ENCODE data around the gene ITPKC. TPM values are rescaled to one million over a fixed set of nuclear protein-coding genes. Genes with fewer than 3 reads are reported as not detected.

Gene ITPKC
- total and polyA plus RNA-seq, 8 donors: 10.2 to 25.6 (median 13.7) TPM

GRCh38 chr19:40776364-40776763, 59.5 kb downstream of the ITPKC start:
- Histone ChIP-seq H3K36me3 (no peaks in the 10 kb centered on the region), H3K4me3 (no peak overlapping the region), H3K4me1 (peaks cover 7 to 22% of the 10 kb centered on the region in 2 donors), H3K9me3 (no peaks in the 10 kb centered on the region), H3K27me3 (no peaks in the 10 kb centered on the region), H3K27ac (peak overlapping the region in 1 of 2 donors; percentile 98)
- intact Hi-C loops (cut with DNase I): no loop called here
- DNase-seq: no peak
- ATAC-seq: no peak
- TF ChIP-seq CTCF (IDR thresholded peaks at IDR 0.05): no peak

- H3K9me3 ChIP-seq: no peaks in the 10 kb centered on the region
- no peaks in the 10 kb centered on the region for H3K27me3 ChIP-seq
Measured at GRCh38 chr19:40776932-40777644, 60.2 kb downstream of the ITPKC start.

GRCh38 chr19:40777645-40777936, 60.7 kb downstream of the ITPKC start:
- intact Hi-C loops (cut with DNase I): no loop called here
- no peak for ATAC-seq
- TF ChIP-seq CTCF (IDR thresholded peaks at IDR 0.05): no peak
- Histone ChIP-seq H3K36me3 (peaks cover 0 to 7% of the 10 kb centered on the region in 2 donors), H3K4me3 (peak overlapping the region; percentile 59 to 74), H3K9me3 (no peaks in the 10 kb centered on the region), H3K4me1 (peaks cover 7 to 22% of the 10 kb centered on the region in 2 donors), H3K27me3 (no peaks in the 10 kb centered on the region), H3K27ac (peak overlapping the region; percentile 96 to 98)
- DNase-seq: no peak

More at GRCh38 chr19:40776932-40777644, 60.2 kb downstream of the ITPKC start:
- ATAC-seq: peak; percentile 81
- peaks cover 7 to 22% of the 10 kb centered on the region in 2 donors for H3K4me1 ChIP-seq
- H3K4me3 ChIP-seq: peak overlapping the region; percentile 59 to 74
- peak in 1 of 2 donors; percentile 29 for TF ChIP-seq CTCF (IDR thresholded peaks at IDR 0.05)
- intact Hi-C loops (cut with DNase I): no loop called here
- DNase-seq: peak in 3 of 4 donors; percentile 89 to 95 (median 92)
- H3K36me3 ChIP-seq: peaks cover 0 to 2% of the 10 kb centered on the region in 2 donors
- H3K27ac ChIP-seq: peak overlapping the region; percentile 96 to 98

GRCh38 chr19:40777937-40778705, 61.2 kb downstream of the ITPKC start, which contains the start of gene RAB4B:
TSS of gene RAB4B (plus strand) at chr19:40778247. CDS start at chr19:40778376, 129 bp downstream.
- intact Hi-C loops (cut with DNase I): no loop called here
- Histone ChIP-seq H3K36me3 (peaks cover 0 to 9% of the 10 kb centered on the region in 2 donors), H3K27me3 (no peaks in the 10 kb centered on the region), H3K9me3 (no peaks in the 10 kb centered on the region), H3K4me1 (peaks cover 7 to 22% of the 10 kb centered on the region in 2 donors), H3K4me3 (peak within 1 kb of the TSS; percentile 59 to 74), H3K27ac (peak within 1 kb of the TSS; percentile 96 to 98)
- ATAC-seq (peak; percentile 93), DNase-seq (peak; percentile 99 to 100 (median 100))
- TF ChIP-seq CTCF (IDR thresholded peaks at IDR 0.05): no peak

- Histone ChIP-seq H3K27ac (peak overlapping the region; percentile 96 to 98), H3K4me3 (peak overlapping the region; percentile 59 to 74), H3K4me1 (peaks cover 7 to 22% of the 10 kb centered on the region in 2 donors), H3K36me3 (peaks cover 0 to 13% of the 10 kb centered on the region in 2 donors), H3K9me3 (no peaks in the 10 kb centered on the region), H3K27me3 (no peaks in the 10 kb centered on the region)
- TF ChIP-seq CTCF (IDR thresholded peaks at IDR 0.05): no peak
- peak; percentile 2 for ATAC-seq
- DNase-seq: no peak
- intact Hi-C loops (cut with DNase I): no loop called here
Measured at GRCh38 chr19:40778706-40779284, 61.9 kb downstream of the ITPKC start.

Measured in left lung (tissue), 10 donors.